ENCODE measurements around the gene LDHD. TPM values are rescaled to one million over a fixed set of nuclear protein-coding genes. Genes with fewer than 3 reads are reported as not detected.
A peak's percentile ranks its signal among the peaks of the same experiment; 100 is the strongest.

Gene LDHD
- total and polyA plus RNA-seq, 8 donors = 6.9 to 20.3 (median 9.7) TPM

GRCh38 chr16:75108792-75109731 is 7.5 kb downstream of the LDHD start:
- Histone ChIP-seq H3K27me3 (no peaks in the 10 kb centered on the region), H3K4me3 (no peak overlapping the region), H3K9me3 (no peaks in the 10 kb centered on the region), H3K36me3 (no peaks in the 10 kb centered on the region), H3K27ac (peak overlapping the region; percentile 37 to 67 (median 62)), H3K4me1 (peaks cover 19 to 33% (median 31%) of the 10 kb centered on the region in 3 donors)
- DNase-seq (peak; percentile 89 to 98 (median 95)), FAIRE-seq (no peak), ATAC-seq (peak; percentile 78 to 84 (median 81))
- intact Hi-C loops (cut with DNase I) = no loop called here
- WGBS, 2 donors = 20 to 25% methylated on average over 27 of the region's 27 CpGs
- no peak for TF ChIP-seq CTCF (IDR thresholded peaks at IDR 0.05)

DNA sequence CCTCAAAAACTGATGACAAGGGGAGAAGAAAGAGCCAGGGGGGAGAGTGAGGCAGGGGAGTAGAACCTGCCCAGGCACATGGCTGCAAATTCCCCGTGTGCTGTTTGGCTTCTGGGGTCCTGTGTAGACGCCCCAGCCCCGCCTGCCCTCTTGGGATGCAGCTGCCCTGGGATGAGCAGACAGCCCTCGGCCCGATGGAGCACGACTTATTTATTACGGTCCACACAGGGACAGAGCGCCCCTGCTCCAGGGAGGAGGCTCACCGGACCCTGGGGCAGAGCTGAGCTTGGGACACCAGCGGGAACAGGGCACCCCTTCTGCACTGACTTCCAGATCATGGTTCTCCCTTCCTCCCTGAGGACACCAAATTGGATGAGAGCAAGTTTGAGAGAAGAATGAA is 9.1 kb downstream of the LDHD start:
- FAIRE-seq (no peak), DNase-seq (no peak), ATAC-seq (no peak)
- TF ChIP-seq CTCF (IDR thresholded peaks at IDR 0.05) = no peak
- intact Hi-C loops (cut with DNase I) = no loop called here
- Histone ChIP-seq H3K36me3 (no peaks in the 10 kb centered on the region), H3K4me3 (no peak overlapping the region), H3K27ac (no peak overlapping the region), H3K9me3 (no peaks in the 10 kb centered on the region), H3K4me1 (peaks cover 19 to 33% (median 31%) of the 10 kb centered on the region in 3 donors), H3K27me3 (no peaks in the 10 kb centered on the region)
- WGBS, 2 donors = 92 to 97% methylated on average over 10 of the region's 10 CpGs

- Histone ChIP-seq H3K4me1 (peaks cover 19 to 32% (median 30%) of the 10 kb centered on the region in 3 donors), H3K36me3 (no peaks in the 10 kb centered on the region), H3K9me3 (no peaks in the 10 kb centered on the region), H3K27ac (peak overlapping the region in 1 of 4 donors; percentile 27), H3K27me3 (no peaks in the 10 kb centered on the region), H3K4me3 (no peak overlapping the region)
- WGBS, 2 donors = 93 to 96% methylated on average over 20 of the region's 20 CpGs
- DNase-seq (no peak), ATAC-seq (no peak), FAIRE-seq (no peak)
- intact Hi-C loops (cut with DNase I) = no loop called here
- no peak for TF ChIP-seq CTCF (IDR thresholded peaks at IDR 0.05)
These were observed 10.0 kb downstream of the LDHD start for GRCh38 chr16:75106351-75107274.

DNA sequence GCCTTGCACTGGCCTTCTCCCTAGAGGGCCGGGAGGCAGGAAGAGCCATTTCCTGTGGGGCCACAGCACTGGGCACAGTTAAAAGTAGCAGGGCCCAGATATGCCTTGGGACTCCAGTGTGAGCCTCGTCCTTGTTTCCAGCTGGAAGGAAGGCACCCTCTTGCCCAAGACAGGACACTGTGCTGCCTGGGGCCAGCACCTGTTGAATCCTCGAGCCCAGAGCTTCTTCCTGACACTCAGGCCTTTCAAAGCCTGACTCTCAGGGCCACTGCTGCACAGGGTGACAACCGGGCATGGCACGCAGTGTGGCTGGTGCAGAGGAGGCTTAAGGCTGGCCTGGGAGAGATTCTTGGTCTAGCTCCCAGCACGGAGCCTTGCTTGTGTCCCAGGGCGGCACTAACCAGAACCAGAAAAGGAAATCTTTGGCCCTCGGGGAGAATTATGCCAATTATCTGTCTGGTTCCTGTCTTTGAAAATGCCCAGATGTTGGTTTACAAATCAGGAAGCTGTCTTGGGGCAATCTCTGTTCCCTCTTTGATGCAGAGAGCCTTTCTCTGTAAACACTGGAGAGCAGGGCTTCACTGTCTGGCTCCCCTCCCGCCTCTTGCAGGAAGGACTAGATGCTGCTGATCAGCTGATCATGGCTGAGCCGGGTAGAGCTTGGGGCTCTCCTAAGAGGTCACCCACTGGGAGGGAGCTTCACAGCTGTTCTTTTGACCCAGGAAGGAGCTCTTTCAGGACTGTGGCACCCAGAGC is 11.1 kb downstream of the LDHD start:
- intact Hi-C loops (cut with DNase I) = no loop called here
- FAIRE-seq (no peak), ATAC-seq (peak in 2 of 4 donors; percentile 9), DNase-seq (no peak)
- no peaks in the 10 kb centered on the region for H3K9me3 ChIP-seq
- H3K36me3 ChIP-seq = no peaks in the 10 kb centered on the region
- H3K4me3 ChIP-seq = no peak overlapping the region
- H3K27ac ChIP-seq = peak overlapping the region in 2 of 4 donors; percentile 31 to 52
- peaks cover 14 to 20% (median 19%) of the 10 kb centered on the region in 3 donors for H3K4me1 ChIP-seq
- no peak for TF ChIP-seq CTCF (IDR thresholded peaks at IDR 0.05)
- H3K27me3 ChIP-seq = no peaks in the 10 kb centered on the region
- 72 to 79% methylated on average over 10 of the region's 10 CpGs for WGBS, 2 donors

All from pancreas (tissue), 10 donors.